Gastroesophageal sphincter (tissue), 3 donors: ENCODE measurements around the gene MROH2A.

ENCODE experiments used
- CTCF ChIP-seq, 4 experiments: fragments of 200-600 bp in 2 of 4; fragments of 450-650 bp in 2 of 4; sonication (generic) in 1 of 4; IDR thresholded peaks; one replicate each; pipeline ENCODE4 v1.5.1; 2017 to 2019; ENCODE audit warnings: antibody characterized with exemption in 4 of 4, mild to moderate bottlenecking in 2 of 4, moderate library complexity in 2 of 4
- POLR2A ChIP-seq, 2 donors: fragments of 450-650 bp; IDR thresholded peaks; one replicate each; pipeline ENCODE4 v1.6.1; 2017; ENCODE audit warnings: antibody characterized with exemption in 2 of 2, mild to moderate bottlenecking in 2 of 2, moderate library complexity in 1 of 2
- POLR2AphosphoS5 ChIP-seq: sonication (generic); formaldehyde crosslinking; IDR thresholded peaks from one replicate; pipeline ENCODE4 v1.6.1; 2017; ENCODE audit warnings: antibody characterized with exemption

GRCh38 chr2:233791151-233791882, 13.2 kb downstream of the MROH2A start:
- no peak for TF ChIP-seq CTCF (IDR thresholded peaks at IDR 0.05)
- no peak for TF ChIP-seq POLR2A (IDR thresholded peaks at IDR 0.05)
- no peak for TF ChIP-seq POLR2AphosphoS5
